HCT116 (cell line): ENCODE data around the gene SLC66A3. TPM values are rescaled to one million over a fixed set of nuclear protein-coding genes. Genes with fewer than 3 reads are reported as not detected.

ENCODE experiments used
- ATAC-seq: fragments of 200-7000 bp; cut with Tn5 transposase; 2 replicates; pipeline ENCODE4 v1.9.1; 2020; ENCODE audit warnings: mild to moderate bottlenecking, moderate library complexity
- BruUV-seq: library from RNA; stranded (reverse); fragments of 400-500 nt; replicated peaks from 2 replicates; lab custom pipeline; 2021; lab: Mats Ljungman, UMichigan
- CTCF ChIA-PET: fragments of 300-600 bp; sonication (Branson Sonifier 250); formaldehyde crosslinking; loops from one replicate; lab custom pipeline; 2021; ENCODE audit warnings: antibody characterized with exemption; lab: Charles Lee
- POLR2A ChIA-PET: fragments of 300-600, 350-600 bp; sonication (Branson Sonifier 250); formaldehyde crosslinking; loops from one replicate; lab custom pipeline; 2021; ENCODE audit warnings: antibody characterized with exemption; lab: Charles Lee
- RAD21 ChIA-PET, 2 experiments: fragments of 300-600 bp; sonication (Branson Sonifier 250); formaldehyde crosslinking; loops; one replicate each; lab custom pipeline; 2023; ENCODE audit warnings: low total read pairs in 2 of 2; ENCODE audit not compliant: uncharacterized antibody in 2 of 2, unreplicated experiment in 2 of 2, low non-redundant PET in 1 of 2; lab: Charles Lee
- DNase-seq: peaks from one replicate; pipeline ENCODE4 v3.0.0-alpha.2; 2010; ENCODE audit warnings: low read depth, low spot score
- H2AFZ ChIP-seq: fragments of 200-600 bp; shearing (Covaris generic), sonication (generic); 2 replicates; pipeline ENCODE4 v1.6.1; 2017; ENCODE audit warnings: low read depth, mixed run types, mixed read lengths, antibody characterized with exemption, low read length; ENCODE audit not compliant: poor library complexity, severe bottlenecking
- H3K27ac ChIP-seq: 2 replicates; pipeline ENCODE4 v1.5.1; 2012; ENCODE audit warnings: low read depth, low read length
- H3K27me3 ChIP-seq: fragments of 200-600 bp; sonication (generic); 2 replicates; pipeline ENCODE4 v1.6.1; 2016; ENCODE audit warnings: mixed run types, low read length, mixed read lengths; ENCODE audit not compliant: insufficient read depth
- H3K36me3 ChIP-seq, 2 experiments: fragments of 200-500 bp in 1 of 2; fragments of 200-600 bp in 1 of 2; sonication (Bioruptor generic) in 1 of 2; sonication (generic) in 1 of 2; 2 replicates each; pipeline versions ENCODE4 v1.5.1 to v1.6.1; 2014 to 2016; ENCODE audit warnings: low read length in 2 of 2, inconsistent platforms in 1 of 2, mixed read lengths in 1 of 2, mixed run types in 1 of 2; ENCODE audit not compliant: insufficient read depth in 2 of 2, control insufficient read depth in 1 of 2
- H3K4me1 ChIP-seq, 2 experiments: fragments of 200-600 bp in 1 of 2; sonication (generic) in 1 of 2; 2 replicates each; pipeline versions ENCODE4 v1.5.1 to v1.6.1; 2012 to 2017; ENCODE audit warnings: low read length in 2 of 2, inconsistent platforms in 1 of 2, mild to moderate bottlenecking in 1 of 2, mixed read lengths in 1 of 2, mixed run types in 1 of 2, moderate library complexity in 1 of 2; ENCODE audit not compliant: insufficient read depth in 2 of 2, control insufficient read depth in 1 of 2
- H3K4me2 ChIP-seq: fragments of 200-600 bp; sonication (generic); 2 replicates; pipeline ENCODE4 v1.6.1; 2017; ENCODE audit warnings: mixed run types, low read length, mixed read lengths
- H3K4me3 ChIP-seq, 2 experiments: fragments of 200-600 bp in 1 of 2; sonication (generic) in 1 of 2; replicated peaks in 1 of 2; 2 replicates each; pipeline ENCODE4 v1.5.1; 2011 to 2016; ENCODE audit warnings: low read length in 2 of 2, control low read depth in 1 of 2, low read depth in 1 of 2, mild to moderate bottlenecking in 1 of 2, mixed read lengths in 1 of 2, mixed run types in 1 of 2
- H3K79me2 ChIP-seq: fragments of 200-600 bp; sonication (generic); 2 replicates; pipeline ENCODE4 v1.6.1; 2017; ENCODE audit warnings: mild to moderate bottlenecking, mixed run types, low read length, moderate library complexity, mixed read lengths; ENCODE audit not compliant: insufficient read depth
- H3K9ac ChIP-seq: fragments of 200-600 bp; sonication (generic); 2 replicates; pipeline ENCODE4 v1.6.1; 2016; ENCODE audit warnings: low read length, mixed read lengths
- H3K9me2 ChIP-seq: fragments of 200-600 bp; sonication (generic), shearing (Covaris generic); 2 replicates; pipeline ENCODE4 v1.6.1; 2017; ENCODE audit warnings: mixed run types, mild to moderate bottlenecking, moderate library complexity; ENCODE audit not compliant: insufficient read depth
- H3K9me3 ChIP-seq, 2 experiments: fragments of 200-500 bp in 1 of 2; fragments of 200-600 bp in 1 of 2; sonication (Bioruptor generic) in 1 of 2; sonication (generic) in 1 of 2; 2 replicates each; pipeline ENCODE4 v1.6.1; 2014 to 2017; ENCODE audit warnings: low read length in 2 of 2, mixed read lengths in 2 of 2, inconsistent platforms in 1 of 2, low read depth in 1 of 2, mild to moderate bottlenecking in 1 of 2, mixed run types in 1 of 2, moderate library complexity in 1 of 2; ENCODE audit not compliant: control insufficient read depth in 1 of 2, insufficient read depth in 1 of 2
- H4K20me1 ChIP-seq: fragments of 200-600 bp; sonication (generic), shearing (Covaris generic); 2 replicates; pipeline ENCODE4 v1.6.1; 2017; ENCODE audit warnings: mixed run types, mild to moderate bottlenecking, moderate library complexity; ENCODE audit not compliant: insufficient read depth
- CTCF ChIP-seq, 3 experiments: fragments of 200-600 bp in 1 of 3; sonication (generic) in 1 of 3; IDR thresholded peaks in 2 of 3; conservative IDR thresholded peaks in 1 of 3; 2 replicates each; pipeline ENCODE4 v1.5.1; 2012 to 2017; ENCODE audit warnings: low read depth in 2 of 3, low read length in 2 of 3, antibody characterized with exemption in 1 of 3, borderline replicate concordance in 1 of 3, control low read depth in 1 of 3, mild to moderate bottlenecking in 1 of 3, mixed read lengths in 1 of 3, mixed run types in 1 of 3, moderate library complexity in 1 of 3; ENCODE audit not compliant: insufficient read depth in 1 of 3
- EGR1 ChIP-seq: IDR thresholded peaks from 2 replicates; pipeline ENCODE4 v1.6.1; 2012; ENCODE audit warnings: low read depth
- EZH2 ChIP-seq: fragments of 200-600 bp; sonication (generic); IDR thresholded peaks from 2 replicates; pipeline ENCODE4 v1.6.1; 2017; ENCODE audit warnings: antibody characterized with exemption, mixed run types
- MAX ChIP-seq: IDR thresholded peaks from 2 replicates; pipeline ENCODE4 v1.6.1; 2012
- intact Hi-C: fragments of 100-400 bp; cut with micrococcal nuclease; formaldehyde crosslinking; loops from 2 replicates; pipeline ENCODE4 v1.10.0; 2022
- total RNA-seq: library from RNA; stranded (reverse); gene quantifications from one replicate; pipeline ENCODE4 v1.2.1, GENCODE V29; 2021; ENCODE audit not compliant: unreplicated experiment

Gene SLC66A3
- total RNA-seq, 1 experiment from 2014 or later: 15.9 TPM

GRCh38 chr2:11203480-11203879 is 48.2 kb downstream of the SLC66A3 start (continued):
- TF ChIP-seq CTCF (IDR thresholded peaks at IDR 0.05 in 2 of 3, conservative IDR thresholded peaks at IDR 0.05 in 1 of 3; ENCODE audit: borderline replicate concordance in 1 of 3, insufficient read depth in 1 of 3, low read depth in 2 of 3, low read length in 2 of 3) (no peak), MAX (peak; percentile 41; the same call in 1 of the 2 replicates)

- no TSS peak for BruUV-seq
- H3K9me3 ChIP-seq: no peaks in the 10 kb centered on the region
- no peak for TF ChIP-seq EGR1
- TF ChIP-seq, all 23 proteins: peak for 0
- Histone ChIP-seq H3K27ac (no peak overlapping the region), H2AFZ (no peak overlapping the region), H3K9ac (no peak overlapping the region), H3K36me3 (peaks cover 7 to 19% of the 10 kb centered on the region in 2 experiments), H3K4me3 (no peak overlapping the region), H3K79me2 (no peaks in the 10 kb centered on the region), H3K4me1 (peaks cover 13 to 21% of the 10 kb centered on the region in 2 experiments; a peak in 3 of 4 replicates), H3K27me3 (no peaks in the 10 kb centered on the region), H3K9me2 (no peaks in the 10 kb centered on the region), H3K4me2 (no peak overlapping the region), H4K20me1 (no peaks in the 10 kb centered on the region)
- POLR2A ChIA-PET: no interaction called here
- ATAC-seq: no peak
- RAD21 ChIA-PET: no interaction called here
- CTCF ChIA-PET: no interaction called here
- DNase-seq: no peak
- intact Hi-C loops: no loop called here
These were observed 52.8 kb downstream of the SLC66A3 start for GRCh38 chr2:11208083-11208482.

GRCh38 chr2:11212645-11213044 is 57.4 kb downstream of the SLC66A3 start:
- H3K27me3 ChIP-seq: no peaks in the 10 kb centered on the region
- RAD21 ChIA-PET: no interaction called here
- no peaks in the 10 kb centered on the region for H3K4me1 ChIP-seq
- H2AFZ ChIP-seq: no peak overlapping the region
- no peak overlapping the region for H3K4me3 ChIP-seq
- peaks cover 24 to 26% of the 10 kb centered on the region in 2 experiments for H3K36me3 ChIP-seq
- ATAC-seq: no peak
- H4K20me1 ChIP-seq: peaks cover 5% of the 10 kb centered on the region
- intact Hi-C loops: no loop called here
- no peak for TF ChIP-seq EZH2
- TF ChIP-seq, all 23 proteins: peak for 0
- no peak overlapping the region for H3K27ac ChIP-seq
- no peaks in the 10 kb centered on the region for H3K9me3 ChIP-seq
- BruUV-seq: no TSS peak
- no peak overlapping the region for H3K9ac ChIP-seq
- ChIA-PET POLR2A (no interaction called here), CTCF (no interaction called here)
- no peak for DNase-seq
- no peak overlapping the region for H3K4me2 ChIP-seq
- no peaks in the 10 kb centered on the region for H3K79me2 ChIP-seq
- H3K9me2 ChIP-seq: no peaks in the 10 kb centered on the region
